GM21737 (cell line): ENCODE measurements around the gene CHDH.

Source experiments
- ATAC-seq: cut with Tn5 transposase; IDR thresholded peaks from one replicate; pipeline ENCODE4 v1.9.1; 2021; ENCODE audit warnings: mild to moderate bottlenecking, moderate library complexity; ENCODE audit not compliant: unreplicated experiment

Gene CHDH

GRCh38 chr3:53811143-53811927 lies 34.9 kb downstream of the CHDH start:
- ATAC-seq = no peak

- ATAC-seq = no peak
Measured at GRCh38 chr3:53809764-53810400, 36.3 kb downstream of the CHDH start.

- ATAC-seq = no peak
Measured at GRCh38 chr3:53809267-53809666, 37.0 kb downstream of the CHDH start.

GRCh38 chr3:53808496-53808895 lies 37.7 kb downstream of the CHDH start:
- no peak for ATAC-seq

GRCh38 chr3:53807117-53807810 lies 39.0 kb downstream of the CHDH start:
- ATAC-seq = no peak

GRCh38 chr3:53806182-53807116 lies 39.8 kb downstream of the CHDH start:
- ATAC-seq = no peak

- ATAC-seq = no peak
Measured at GRCh38 chr3:53805463-53806159, 40.6 kb downstream of the CHDH start.

- peak; percentile 48 for ATAC-seq
Measured at GRCh38 chr3:53804697-53805462, 41.3 kb downstream of the CHDH start.

- ATAC-seq = no peak
Measured at GRCh38 chr3:53803816-53804695, 42.2 kb downstream of the CHDH start.

- no peak for ATAC-seq
Measured at GRCh38 chr3:53803124-53803815, 42.9 kb downstream of the CHDH start.

- no peak for ATAC-seq
Measured at GRCh38 chr3:53802256-53802880, 43.9 kb downstream of the CHDH start.

- no peak for ATAC-seq
Measured at GRCh38 chr3:53801319-53801718, 44.9 kb downstream of the CHDH start.

- no peak for ATAC-seq
Measured at GRCh38 chr3:53800041-53800906, 45.9 kb downstream of the CHDH start.

- ATAC-seq = no peak
Measured at GRCh38 chr3:53799338-53799865, 46.8 kb downstream of the CHDH start.

- ATAC-seq = no peak
Measured at GRCh38 chr3:53798144-53798543, 48.1 kb downstream of the CHDH start.
